Esophagus mucosa (tissue), 1 donor: ENCODE data around the gene LMOD2. TPM values are rescaled to one million over a fixed set of nuclear protein-coding genes. Genes with fewer than 3 reads are reported as not detected.
"Not testable (repeated sequence)": the region's sequence is repeated elsewhere in the genome, so short reads cannot be mapped to it uniquely, and the experiment has no call there.

ENCODE experiments used
- ATAC-seq: fragments of 200-7000 bp; cut with Tn5 transposase; one replicate; pipeline ENCODE4 v1.9.1; 2020
- total RNA-seq: library from RNA; stranded (reverse); gene quantifications from one replicate; pipeline ENCODE4 v1.2.4, GENCODE V29; 2023
- donor health status: DM: yes; HTN: yes; CAD: no.

Gene LMOD2
- not detected for total RNA-seq

DNA sequence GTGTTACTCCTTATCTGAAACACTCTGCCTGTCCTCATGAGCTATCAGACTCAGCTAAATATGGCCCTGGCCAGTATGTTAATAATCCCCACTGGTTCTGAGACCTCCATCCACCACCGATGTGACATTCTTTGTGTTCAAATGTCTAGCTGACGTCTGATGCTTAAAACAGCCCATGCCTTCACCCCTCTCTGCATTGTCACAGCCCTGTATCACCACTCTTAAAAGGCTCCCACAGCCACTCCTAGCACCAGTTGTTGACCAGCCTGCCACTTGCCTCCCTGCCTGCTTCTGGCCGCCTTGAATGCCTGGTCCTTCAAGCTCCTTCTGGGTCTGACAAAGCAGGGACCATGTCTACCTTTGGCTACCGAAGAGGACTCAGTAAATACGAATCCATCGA is at the start of gene LMOD2:
Gene LMOD2 (plus strand): TSS at position 253 of the 400 bp plus-strand sequence. CDS start 98 bp downstream, at position 351.
- ATAC-seq = no peak

DNA sequence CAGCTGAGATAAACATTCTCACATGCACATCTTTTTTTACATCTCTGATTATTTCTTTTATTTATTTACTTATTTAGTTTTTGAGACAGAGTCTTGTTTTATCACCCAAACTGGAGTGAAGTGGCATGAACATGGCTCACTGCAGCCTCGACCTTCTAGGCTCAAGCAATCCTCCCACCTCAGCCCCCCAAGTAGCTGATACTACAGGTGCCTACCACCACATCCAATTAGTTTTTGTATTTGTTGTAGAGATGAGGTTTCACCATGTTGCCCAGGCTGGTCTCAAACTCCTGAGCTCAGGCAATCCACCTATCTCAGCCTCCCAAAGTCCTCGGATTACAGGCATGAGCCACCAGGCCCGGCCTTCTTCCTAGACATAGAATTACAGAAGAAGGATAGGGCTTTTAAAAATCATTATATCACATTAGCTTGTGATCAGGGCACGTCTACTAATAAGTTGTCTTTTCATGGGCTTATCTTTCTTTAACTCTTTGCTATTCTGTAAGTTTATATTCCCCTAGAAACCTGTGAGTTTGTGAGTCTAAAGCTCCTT is 48.2 kb upstream of the LMOD2 start:
- ATAC-seq = no peak

- no peak for ATAC-seq
Observed at GRCh38 chr7:123608991-123609882, 46.4 kb upstream of the LMOD2 start.

GRCh38 chr7:123609883-123610239 is 45.8 kb upstream of the LMOD2 start:
- no peak for ATAC-seq

- no peak for ATAC-seq
Observed at GRCh38 chr7:123612024-123612423, 43.6 kb upstream of the LMOD2 start.

DNA sequence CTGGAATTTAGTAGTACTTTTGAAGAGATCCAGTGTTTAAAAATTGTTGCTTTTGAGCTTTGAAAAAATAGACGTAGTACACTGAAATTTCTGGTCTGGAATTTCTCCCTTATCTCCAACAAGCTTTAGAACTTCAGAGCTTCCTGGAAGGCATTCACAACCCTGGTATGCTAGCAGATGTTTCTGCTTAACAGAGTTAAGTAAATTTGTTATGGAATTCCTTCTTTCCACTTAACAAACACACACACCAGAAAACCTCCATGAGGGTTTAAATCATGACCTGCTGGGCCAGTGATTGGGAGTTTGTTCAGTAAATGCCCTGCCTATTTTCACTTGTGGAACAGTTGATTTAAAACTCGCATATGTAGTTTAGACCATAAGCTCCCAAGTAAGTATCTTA is 40.3 kb upstream of the LMOD2 start:
- no peak for ATAC-seq

DNA sequence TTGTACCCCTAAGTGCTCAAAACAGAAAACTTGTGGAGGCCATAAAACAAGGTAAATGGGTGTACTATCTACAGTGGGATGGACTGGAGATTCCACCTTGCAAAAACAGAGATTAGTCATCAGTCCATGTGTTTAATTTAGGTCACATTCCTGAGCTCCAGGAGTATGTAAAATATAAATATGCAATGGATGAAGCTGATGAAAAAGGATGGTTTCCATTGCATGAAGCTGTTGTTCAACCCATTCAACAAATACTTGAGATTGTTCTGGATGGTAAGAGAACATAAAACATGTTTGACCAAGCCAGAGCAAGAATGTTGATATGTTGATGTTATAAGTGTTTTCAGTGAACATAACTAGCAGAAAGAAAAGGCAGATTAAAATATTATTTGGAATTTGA is 39.4 kb upstream of the LMOD2 start:
- ATAC-seq = no peak

- ATAC-seq = no peak
Observed at GRCh38 chr7:123621707-123622106, 34.0 kb upstream of the LMOD2 start.

DNA sequence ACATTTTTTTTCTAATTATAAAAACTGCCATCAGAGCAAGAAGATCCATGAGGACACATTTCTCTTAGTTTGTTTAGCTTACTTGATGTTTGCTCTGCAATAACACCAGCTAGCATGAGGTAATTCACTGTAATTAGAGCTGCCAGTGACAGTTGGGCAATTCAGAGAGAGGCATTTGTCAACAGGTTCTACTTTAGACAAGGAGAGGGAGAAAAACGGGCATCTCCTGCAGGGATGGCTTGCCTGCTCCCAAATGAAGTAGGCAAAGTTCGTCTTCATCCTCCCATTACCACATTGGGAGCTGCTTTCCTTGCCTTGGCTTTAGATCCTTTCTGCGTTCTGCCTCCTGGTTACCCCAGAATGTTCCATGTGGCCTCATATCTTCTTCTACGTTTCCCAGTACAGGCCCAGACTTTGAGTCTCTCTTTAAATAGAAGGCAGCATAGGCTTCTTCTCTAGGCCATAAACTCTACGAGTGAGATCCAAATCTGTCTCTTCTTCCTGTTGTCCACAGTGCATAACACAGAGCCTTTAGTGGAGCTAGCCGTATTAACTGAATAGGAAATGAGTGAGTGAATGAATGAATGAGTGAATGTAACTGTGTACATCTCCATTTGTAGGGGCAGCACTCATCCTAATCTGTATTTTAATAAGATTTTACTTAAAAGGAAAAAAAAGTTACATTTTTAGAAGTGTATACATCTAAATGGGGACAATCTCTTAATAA is 32.8 kb upstream of the LMOD2 start:
- no peak for ATAC-seq

DNA sequence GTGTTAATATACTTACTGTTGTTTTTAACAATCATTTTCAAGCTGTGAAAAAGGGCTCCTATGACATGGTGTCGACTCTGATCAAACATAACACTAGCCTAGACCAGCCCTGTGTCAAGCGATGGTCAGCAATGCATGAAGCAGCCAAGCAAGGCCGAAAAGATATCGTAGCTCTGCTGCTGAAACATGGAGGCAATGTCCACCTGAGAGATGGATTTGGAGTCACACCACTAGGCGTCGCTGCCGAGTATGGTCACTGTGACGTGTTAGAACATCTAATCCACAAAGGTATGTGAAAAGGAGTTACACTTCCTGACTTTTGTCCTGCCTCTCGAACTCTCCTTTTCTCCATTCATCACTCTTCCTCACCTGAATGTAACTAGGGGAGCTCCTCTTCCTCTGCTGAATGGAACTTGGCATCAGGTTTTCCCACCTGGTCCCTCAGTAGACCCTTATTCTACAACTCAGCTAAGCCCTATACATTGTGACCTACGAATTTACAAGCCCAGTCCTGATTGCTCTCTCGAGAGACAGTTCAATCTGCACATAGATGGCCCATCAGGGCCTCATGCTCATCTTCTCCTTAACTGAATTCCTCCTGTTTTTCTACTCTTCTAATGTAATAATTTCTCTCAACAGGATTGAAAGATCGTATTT is 31.0 kb upstream of the LMOD2 start:
- ATAC-seq = peak; percentile 73

DNA sequence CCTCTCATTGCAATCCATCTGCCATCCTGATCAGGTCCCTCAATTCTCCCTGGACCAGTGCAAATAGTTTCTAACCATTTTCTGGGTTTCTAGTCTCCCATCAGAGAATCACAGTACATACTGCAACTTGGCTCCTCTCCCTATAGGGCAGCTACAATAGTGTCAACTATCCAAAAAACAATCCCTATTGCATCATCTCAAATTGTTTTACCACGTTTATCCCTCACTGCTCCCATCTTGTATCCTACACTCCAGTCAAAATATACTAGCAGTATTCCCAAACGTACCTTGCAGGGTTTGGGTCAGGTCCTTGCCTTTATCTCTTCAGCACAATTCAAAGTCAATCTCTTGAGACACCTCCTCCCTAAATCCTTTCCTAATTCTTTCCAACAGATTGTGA is 30.4 kb upstream of the LMOD2 start:
- ATAC-seq = no peak

GRCh38 chr7:123627851-123628250 is 27.8 kb upstream of the LMOD2 start:
- ATAC-seq = peak; percentile 55

GRCh38 chr7:123628829-123629228 is 26.8 kb upstream of the LMOD2 start:
- ATAC-seq = no peak

DNA sequence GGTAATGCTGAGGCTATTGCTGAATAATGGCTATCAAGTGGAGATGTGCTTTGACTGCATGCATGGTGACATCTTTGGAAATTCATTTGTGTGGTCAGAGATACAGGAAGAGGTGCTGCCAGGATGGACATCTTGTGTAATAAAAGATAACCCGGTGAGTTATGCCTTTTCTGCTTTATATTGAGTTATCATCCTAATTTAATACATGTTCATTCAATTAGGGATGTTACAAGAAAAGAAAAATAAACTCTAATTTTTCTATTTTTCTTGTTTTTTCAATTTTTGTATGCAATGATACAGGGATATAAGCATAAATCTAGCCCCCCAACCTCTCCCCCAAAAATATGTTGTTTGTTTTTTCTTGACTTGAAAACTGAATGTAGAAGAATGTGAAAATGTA is 26.4 kb upstream of the LMOD2 start:
- ATAC-seq = no peak

GRCh38 chr7:123632808-123633207 is 22.9 kb upstream of the LMOD2 start:
- no peak for ATAC-seq

GRCh38 chr7:123633553-123633952 is 22.1 kb upstream of the LMOD2 start:
- no peak for ATAC-seq

DNA sequence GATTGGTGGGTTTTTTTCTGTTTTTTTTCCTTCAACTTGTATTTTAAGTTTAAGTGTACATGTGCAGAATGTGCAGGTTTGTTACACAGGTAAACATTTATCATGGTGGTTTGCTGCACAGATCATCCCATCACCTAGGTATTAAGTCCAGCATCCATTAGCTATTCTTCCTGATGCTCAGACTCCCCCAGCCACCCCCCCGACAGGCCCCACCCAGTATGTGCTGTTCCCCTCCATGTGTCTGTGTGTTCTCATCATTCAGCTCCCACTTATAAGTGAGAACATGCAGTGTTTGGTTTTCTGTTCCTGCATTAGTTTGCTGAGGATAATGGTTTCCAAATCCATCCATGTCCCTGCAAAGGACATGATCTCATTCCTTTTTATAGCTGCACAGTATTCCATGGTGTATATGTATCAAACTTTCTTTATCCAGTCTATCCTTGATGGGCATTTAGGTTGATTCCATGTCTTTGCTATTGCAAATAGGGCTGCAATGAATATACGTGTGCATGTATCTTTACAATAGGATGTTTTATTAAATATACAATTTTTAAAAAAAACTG is 21.6 kb upstream of the LMOD2 start:
- not testable (repeated sequence) for ATAC-seq

GRCh38 chr7:123635551-123636359 is 19.9 kb upstream of the LMOD2 start:
- no peak for ATAC-seq

- ATAC-seq = no peak
Observed at GRCh38 chr7:123637203-123637602, 18.5 kb upstream of the LMOD2 start.

GRCh38 chr7:123637878-123638277 is 17.8 kb upstream of the LMOD2 start:
- no peak for ATAC-seq

- ATAC-seq = no peak
Observed at GRCh38 chr7:123639631-123640030, 16.0 kb upstream of the LMOD2 start.

GRCh38 chr7:123640583-123640982 is 15.1 kb upstream of the LMOD2 start:
- ATAC-seq = no peak
